Stimulated activated CD4-positive, alpha-beta T cell treated with anti-CD3 and anti-CD28 coated beads, TNF-alpha, amount 100 ng/mL, for 24 hours (primary cell): ENCODE measurements around the gene PTGR1.
"Not testable (repeated sequence)": the region's sequence is repeated elsewhere in the genome, so short reads cannot be mapped to it uniquely, and the experiment has no call there.

Experiments
- DNase-seq, 3 experiments: peaks; one replicate each; pipeline ENCODE4 v3.0.0-alpha.2; 2020; ENCODE audit warnings: low read depth in 3 of 3

Gene PTGR1

GRCh38 chr9:111599092-111599954 lies at the start of gene PTGR1:
Gene PTGR1 (minus strand): TSS chr9:111599647. CDS start chr9:111597422, 2,225 bp downstream.
- peak in 1 of 3 experiments; percentile 20 for DNase-seq

GRCh38 chr9:111649016-111649415 lies 49.6 kb upstream of the PTGR1 start:
- DNase-seq = no peak

- DNase-seq = no peak
Observed at GRCh38 chr9:111648066-111648465, 48.6 kb upstream of the PTGR1 start.

GRCh38 chr9:111646417-111646816 lies 47.0 kb upstream of the PTGR1 start:
- no peak for DNase-seq

GRCh38 chr9:111645806-111646205 lies 46.4 kb upstream of the PTGR1 start:
- no peak for DNase-seq

GRCh38 chr9:111644195-111644772 lies 44.8 kb upstream of the PTGR1 start:
- DNase-seq = no peak

- DNase-seq = no peak
Observed at GRCh38 chr9:111637421-111637950, 38.0 kb upstream of the PTGR1 start.

- no peak for DNase-seq
Observed at GRCh38 chr9:111634860-111635259, 35.4 kb upstream of the PTGR1 start.

- DNase-seq = no peak
Observed at GRCh38 chr9:111633389-111633736, 33.9 kb upstream of the PTGR1 start.

- DNase-seq = no peak
Observed at GRCh38 chr9:111632695-111633388, 33.4 kb upstream of the PTGR1 start.

GRCh38 chr9:111632060-111632459 lies 32.6 kb upstream of the PTGR1 start:
- DNase-seq = no peak

- peak; percentile 91 to 95 (median 94) for DNase-seq
Observed at GRCh38 chr9:111631214-111631971, 31.9 kb upstream of the PTGR1 start, which contains the start of gene DNAJC25. Gene DNAJC25 (plus strand): TSS chr9:111631334. CDS start chr9:111631408, 74 bp downstream.

- DNase-seq = no peak
Observed at GRCh38 chr9:111630964-111631213, 31.4 kb upstream of the PTGR1 start.

GRCh38 chr9:111630182-111630963 lies 30.9 kb upstream of the PTGR1 start:
- DNase-seq = no peak

GRCh38 chr9:111628411-111628810 lies 29.0 kb upstream of the PTGR1 start:
- DNase-seq = no peak

- no peak for DNase-seq
Observed at GRCh38 chr9:111627260-111627963, 28.0 kb upstream of the PTGR1 start.

GRCh38 chr9:111622626-111623025 lies 23.2 kb upstream of the PTGR1 start:
- no peak for DNase-seq

- DNase-seq = peak in 1 of 3 experiments; percentile 32
Observed at GRCh38 chr9:111621895-111622480, 22.5 kb upstream of the PTGR1 start.

GRCh38 chr9:111617349-111617748 lies 17.9 kb upstream of the PTGR1 start:
- not testable (repeated sequence) for DNase-seq

- DNase-seq = no peak
Observed at GRCh38 chr9:111615928-111616327, 16.5 kb upstream of the PTGR1 start.
